Bone marrow (tissue), 2 donors: ENCODE results near the gene NBPF4.
"Not testable (repeated sequence)": the region's sequence is repeated elsewhere in the genome, so short reads cannot be mapped to it uniquely, and the experiment has no call there.

Experiments
- DNase-seq, 2 donors: peaks; one replicate each; lab custom pipeline; 2025; lab: John Stamatoyannopoulos, UW

Gene NBPF4, protein sequence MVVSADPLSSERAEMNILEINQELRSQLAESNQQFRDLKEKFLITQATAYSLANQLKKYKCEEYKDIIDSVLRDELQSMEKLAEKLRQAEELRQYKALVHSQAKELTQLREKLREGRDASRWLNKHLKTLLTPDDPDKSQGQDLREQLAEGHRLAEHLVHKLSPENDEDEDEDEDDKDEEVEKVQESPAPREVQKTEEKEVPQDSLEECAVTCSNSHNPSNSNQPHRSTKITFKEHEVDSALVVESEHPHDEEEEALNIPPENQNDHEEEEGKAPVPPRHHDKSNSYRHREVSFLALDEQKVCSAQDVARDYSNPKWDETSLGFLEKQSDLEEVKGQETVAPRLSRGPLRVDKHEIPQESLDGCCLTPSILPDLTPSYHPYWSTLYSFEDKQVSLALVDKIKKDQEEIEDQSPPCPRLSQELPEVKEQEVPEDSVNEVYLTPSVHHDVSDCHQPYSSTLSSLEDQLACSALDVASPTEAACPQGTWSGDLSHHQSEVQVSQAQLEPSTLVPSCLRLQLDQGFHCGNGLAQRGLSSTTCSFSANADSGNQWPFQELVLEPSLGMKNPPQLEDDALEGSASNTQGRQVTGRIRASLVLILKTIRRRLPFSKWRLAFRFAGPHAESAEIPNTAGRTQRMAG

DNA sequence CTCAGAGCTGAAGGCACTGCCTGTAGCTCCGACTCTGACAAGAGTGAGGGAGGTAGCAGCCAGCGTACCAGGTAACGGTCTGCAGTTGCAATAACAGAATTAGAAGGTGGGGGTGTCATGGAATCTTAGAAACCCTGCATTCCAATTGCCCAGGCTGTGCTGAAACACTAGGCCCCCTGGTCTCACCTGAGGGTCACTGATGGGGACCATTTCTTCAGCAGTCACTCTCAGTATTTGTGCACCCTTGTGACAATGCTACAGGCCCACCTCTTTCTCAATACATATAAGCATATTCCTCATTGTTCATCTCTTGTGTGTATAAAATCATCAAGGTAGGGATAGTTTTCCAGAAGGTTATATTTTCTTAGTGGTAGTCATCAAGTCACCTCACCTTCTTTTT, at the start of gene NBPF4:
NBPF4 (minus strand) TSS at position 101 of the 400 bp plus-strand sequence. CDS start 315 bp downstream, outside the sequence.
- not testable (repeated sequence) for DNase-seq

DNA sequence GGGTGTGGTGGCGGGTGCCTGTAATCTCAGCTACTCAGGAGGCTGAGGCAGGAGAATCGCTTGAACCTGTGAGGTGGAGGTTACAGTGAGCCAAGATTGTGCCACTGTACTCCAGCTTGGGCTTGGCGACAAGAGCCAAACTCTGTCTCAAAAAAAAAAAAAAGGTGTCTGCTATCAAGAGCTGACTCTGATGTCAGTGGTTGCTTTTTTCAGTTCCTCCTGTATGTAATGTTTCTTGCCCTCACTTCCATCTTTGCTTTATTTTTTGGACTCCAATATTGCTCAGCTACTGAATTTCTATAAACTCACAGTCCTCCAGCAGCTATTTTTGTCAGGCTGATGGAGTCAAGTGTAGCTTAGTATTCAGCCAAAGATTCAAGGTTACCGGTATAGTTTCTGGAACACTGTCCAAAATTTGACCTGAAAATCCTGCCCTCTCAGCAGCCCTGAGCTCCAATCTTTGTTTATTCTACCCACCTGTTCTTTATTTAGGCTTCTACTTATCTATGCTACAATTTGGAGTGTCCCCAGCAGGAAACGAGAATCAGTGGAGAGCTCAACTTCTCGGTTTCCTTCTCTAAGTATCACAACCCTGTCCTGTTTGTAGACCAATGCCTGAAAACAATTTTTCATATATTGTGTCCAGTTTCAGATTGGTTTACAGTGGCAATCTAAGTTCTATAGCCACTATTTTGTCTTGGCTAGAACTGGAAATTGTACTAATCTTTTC, 38.8 kb upstream of the NBPF4 start:
- DNase-seq = not testable (repeated sequence)

DNA sequence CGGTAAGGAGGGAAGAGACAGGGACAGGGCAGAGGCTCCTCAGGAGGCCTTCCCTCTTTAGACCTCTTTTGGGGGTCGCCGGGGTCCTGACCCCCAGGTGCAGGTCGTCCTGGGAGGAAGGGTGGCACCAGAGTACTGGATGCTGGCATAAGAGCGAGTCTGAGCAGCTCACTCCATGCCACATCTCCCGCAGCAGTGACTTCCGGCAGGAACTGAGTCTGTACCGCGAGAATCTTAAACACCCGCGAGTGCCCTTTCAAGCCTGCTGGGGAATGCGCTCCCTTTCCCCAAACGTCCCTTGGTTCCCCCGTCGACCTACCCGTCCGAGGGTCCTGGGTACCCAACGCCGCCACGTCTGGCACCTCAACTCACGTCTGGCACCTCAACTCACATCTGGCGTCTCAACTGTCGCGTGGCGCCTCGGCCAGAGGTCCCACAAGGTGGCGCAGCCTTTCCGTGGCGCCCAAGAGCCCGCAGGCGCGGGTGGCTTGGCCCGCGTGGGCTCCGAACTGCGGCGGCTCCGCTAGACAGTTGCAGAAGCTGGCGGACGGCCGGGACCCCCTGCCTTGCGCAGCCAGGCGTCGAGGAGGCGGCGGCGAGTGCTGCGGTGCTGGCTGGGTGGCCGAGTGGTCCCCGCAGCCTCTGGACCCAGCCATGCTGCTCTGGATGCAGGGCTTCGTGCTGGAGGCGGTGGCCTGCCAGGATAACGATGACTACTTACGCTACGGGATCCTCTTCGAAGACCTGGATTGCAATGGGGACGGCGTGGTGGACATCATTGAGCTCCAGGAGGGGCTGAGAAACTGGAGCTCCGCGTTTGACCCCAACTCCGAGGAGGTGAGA, 28.8 kb upstream of the NBPF4 start:
- DNase-seq = not testable (repeated sequence)

DNA sequence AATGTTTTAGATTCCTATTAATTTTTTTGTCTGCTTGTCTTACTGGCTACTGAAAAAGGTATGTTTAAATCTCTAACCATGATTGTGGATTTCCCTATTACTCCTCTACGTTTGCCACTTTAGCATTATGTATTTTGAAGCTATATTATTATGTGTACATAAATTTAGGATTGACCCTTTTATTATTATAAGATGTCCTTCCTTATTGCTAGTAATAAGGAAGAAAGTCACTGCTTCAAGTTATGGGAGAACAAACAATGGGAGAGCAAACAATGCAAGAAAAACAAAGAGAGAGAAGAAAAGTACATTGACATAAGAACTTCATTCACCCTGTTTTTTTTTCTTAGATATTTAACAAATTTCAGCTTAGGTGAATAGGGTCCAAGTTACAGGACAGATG, 23.2 kb upstream of the NBPF4 start:
- DNase-seq = not testable (repeated sequence)

DNA sequence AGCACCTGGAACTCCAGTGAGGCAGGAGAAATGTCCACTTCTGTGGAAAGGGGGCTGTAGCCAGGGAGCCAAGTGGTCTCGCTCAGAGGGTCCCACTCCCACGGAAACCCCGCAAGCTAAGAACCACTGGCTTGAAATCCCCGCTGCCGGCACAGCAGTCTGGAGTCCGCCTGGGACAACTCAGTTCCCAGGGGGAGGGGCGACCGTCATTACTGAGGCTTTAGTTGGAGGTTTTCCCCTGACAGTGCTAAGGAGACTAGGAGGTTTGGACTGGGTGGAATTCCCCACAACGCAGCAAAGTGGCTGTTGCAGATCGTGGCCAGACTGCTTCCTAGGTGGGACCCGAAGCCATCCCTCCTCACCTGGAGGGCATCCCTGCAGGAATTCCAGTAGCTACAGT, 18.1 kb upstream of the NBPF4 start:
- not testable (repeated sequence) for DNase-seq

DNA sequence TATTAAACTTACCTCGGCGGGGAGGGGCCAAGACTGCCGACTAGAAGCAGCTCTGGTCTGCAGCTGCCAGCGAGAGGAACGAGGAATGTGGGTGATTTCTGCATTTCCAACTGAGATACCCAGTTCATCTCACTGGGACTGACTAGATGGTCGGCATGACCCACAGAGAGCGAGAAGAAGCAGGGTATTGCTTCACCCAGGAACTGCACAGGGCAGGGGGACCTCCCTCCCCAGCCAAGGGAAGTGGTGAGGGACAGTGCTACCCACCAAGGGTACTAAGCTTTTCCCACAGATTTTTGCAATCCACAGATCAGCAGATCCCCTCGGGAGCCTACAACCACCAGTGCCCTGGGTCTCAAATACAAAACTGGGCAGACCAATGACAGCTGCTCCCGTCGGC, 17.6 kb upstream of the NBPF4 start:
- DNase-seq = not testable (repeated sequence)

DNA sequence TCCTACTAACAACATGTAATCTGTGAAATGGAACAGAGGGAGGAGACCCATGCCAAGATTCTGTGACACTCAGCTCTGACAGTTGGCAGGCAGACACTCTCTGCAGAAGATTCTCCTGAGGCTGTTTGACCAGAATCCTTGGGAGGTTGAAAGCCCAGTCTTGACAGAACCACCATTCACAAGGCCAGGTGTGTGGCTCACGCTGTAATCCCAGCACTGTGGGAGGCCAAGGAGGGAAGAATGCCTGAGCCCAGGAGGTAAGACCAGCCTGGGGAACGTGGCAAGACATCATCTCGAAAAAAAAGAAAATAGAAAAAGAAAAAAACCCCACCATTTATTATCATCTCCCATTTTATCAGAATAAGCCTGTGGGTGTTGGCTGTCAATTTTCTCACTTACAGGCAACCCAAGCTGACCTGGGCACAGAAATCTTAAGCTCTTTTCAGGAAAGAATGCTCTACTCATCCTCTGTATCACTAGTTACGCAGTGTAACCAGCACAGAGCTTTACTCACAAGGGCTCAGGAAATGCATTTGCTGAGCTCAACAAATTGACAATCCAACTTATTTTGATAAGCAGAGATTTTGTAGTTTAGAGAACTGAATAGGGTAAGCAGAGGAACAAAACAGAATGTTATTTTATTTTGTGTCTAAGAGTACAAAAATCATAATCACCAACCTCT, 16.8 kb upstream of the NBPF4 start:
- DNase-seq = not testable (repeated sequence)

DNA sequence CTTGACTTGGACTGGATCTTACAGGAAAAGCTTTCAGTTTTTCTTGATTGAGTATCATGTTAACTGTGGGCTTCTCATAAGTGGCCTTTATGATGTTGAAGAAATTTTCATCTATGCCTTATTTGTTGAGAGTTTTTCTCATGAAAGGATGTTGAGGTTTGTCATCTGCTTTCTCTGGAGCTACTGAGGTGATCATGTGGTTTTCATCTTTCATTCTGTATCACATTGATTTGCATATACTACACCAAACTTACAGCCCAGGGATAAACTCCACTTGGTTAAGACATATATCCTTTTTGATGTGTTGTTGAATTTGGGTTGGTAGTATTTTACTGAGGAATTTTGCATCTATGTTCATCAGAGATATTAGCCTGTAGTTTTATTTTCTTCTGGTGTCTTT, 11.6 kb upstream of the NBPF4 start:
- DNase-seq = not testable (repeated sequence)

DNA sequence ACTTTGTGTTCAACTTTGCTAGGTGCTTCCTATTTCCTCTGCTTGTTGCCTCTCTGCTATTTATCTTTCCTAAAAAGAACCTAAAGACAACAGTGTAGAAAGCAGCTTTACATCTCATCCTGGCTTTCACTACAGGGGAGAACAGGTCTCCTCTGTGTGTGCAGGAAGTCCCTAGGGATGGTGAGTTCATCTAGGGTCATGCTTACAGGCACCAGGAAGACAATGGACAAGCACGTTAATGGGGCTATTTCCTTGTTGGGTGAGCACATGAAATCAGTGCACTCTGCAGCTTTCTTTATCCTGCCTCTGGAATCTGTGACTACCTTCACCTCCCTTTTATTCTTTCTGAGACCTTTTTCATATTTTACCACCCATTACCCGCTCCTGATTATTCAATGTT, 4.5 kb downstream of the NBPF4 start:
- not testable (repeated sequence) for DNase-seq

DNA sequence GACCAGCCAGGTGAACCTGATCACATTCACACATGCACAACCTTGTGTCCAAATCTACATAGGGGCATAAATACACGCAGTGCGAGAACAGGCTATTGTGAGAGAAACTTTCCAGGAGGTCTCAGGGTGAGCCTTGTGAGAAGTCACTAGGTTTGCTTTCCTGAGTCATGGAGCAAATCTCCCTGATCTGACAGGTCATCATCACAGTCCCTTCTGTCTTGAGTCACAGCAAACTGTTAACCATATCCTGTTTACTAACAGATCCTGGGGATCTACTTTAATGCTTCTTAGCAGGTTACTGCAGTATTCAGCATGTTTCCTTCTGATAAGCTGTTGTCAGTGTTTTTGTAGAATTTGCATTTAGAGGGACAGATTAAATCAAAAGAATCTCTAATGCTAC, 8.6 kb downstream of the NBPF4 start:
- not testable (repeated sequence) for DNase-seq

DNA sequence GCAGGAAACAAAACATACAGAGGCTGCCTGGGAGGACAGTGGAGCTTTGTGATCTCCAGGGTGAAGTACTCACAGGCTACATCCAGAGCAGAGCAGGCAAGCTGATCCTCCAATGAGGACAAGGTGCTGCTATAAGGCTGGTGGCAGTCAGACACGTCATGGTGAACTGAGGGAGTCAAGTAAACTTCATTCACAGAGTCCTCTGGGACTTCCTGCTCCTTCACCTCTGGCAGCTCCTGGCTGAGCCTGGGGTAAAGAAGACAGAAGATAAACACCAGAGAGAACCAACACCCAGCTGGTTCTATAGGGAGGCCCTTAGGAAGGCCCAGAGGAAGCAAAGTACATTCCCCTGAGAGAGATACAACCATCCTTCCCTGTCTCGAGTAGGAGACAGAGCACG, 11.7 kb downstream of the NBPF4 start:
- DNase-seq = not testable (repeated sequence)

DNA sequence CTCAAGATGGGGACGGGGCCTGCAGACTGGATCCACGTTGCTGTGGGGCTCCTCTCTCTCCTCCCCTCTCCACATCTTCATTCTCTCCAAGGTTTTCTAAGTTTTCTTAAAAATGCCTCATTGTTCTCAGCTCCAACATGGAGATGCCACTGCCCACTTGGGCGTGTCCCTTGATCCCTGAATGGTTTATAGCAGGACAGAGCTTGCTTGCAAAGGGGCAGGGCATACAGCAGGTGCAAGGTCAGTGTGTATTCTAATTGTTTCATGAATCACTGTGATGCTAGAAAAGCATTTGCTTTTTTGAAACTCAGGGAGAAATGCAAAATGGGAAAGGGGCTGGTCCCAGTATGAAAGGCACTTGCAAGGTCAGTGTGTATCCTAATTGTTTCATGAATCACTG, 13.9 kb downstream of the NBPF4 start:
- not testable (repeated sequence) for DNase-seq

DNA sequence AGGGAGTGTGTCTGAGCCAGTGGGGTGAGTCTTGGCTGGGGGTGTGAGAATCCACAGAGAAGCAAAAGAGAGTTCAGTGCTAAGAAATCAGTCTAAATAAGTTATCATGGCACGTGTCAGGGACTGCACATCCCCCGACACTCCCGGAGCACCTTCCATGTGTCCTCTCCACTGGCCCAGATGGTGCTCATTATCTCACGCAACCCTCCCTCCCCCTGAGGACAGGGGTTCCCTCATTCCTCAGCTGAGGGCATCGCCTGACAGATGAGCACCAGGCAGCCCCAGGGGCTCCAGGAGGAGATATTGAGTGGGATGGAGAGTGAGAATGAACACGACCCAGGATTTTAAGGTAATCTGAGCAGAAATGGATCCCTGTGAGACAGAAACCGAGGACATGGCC, 16.1 kb downstream of the NBPF4 start:
- DNase-seq = not testable (repeated sequence)

DNA sequence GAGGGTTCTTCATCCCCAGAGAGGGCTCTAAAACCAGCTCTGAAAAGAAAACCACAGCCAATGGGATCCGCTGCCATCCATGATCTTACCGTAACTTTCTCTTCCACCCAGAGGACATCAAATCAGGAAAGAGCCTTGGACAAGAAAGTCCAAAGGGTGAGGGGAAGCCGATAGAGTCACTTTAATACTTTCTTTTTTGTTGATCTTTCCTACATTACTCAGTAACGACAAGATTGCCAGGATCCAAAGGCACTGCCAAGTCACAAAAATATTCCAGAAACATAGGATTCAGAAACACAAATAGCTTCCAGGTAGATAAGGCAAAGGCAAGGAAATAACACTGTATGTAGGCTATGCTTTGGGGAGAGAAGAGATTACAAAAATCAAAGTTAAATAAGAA, 17.0 kb downstream of the NBPF4 start:
- not testable (repeated sequence) for DNase-seq

DNA sequence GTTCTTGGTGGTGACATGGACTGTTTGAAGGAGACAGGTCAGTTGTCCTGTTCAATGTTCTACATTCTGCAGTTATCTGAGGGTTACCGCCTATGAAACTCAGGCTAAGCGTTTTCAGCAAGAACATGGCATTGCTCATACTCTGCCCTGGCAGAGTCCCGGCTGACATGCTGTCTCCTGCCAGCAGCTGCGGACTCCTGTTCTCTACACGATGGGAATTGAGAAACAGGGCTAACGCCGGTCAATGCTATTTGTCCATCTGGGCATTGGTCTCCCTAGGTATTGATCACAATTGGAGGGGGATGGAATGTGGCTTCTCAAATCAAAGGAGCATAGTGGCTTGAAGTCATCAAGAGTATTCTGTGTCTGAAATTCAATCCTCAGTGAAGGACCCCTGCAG, 20.6 kb downstream of the NBPF4 start:
- not testable (repeated sequence) for DNase-seq

DNA sequence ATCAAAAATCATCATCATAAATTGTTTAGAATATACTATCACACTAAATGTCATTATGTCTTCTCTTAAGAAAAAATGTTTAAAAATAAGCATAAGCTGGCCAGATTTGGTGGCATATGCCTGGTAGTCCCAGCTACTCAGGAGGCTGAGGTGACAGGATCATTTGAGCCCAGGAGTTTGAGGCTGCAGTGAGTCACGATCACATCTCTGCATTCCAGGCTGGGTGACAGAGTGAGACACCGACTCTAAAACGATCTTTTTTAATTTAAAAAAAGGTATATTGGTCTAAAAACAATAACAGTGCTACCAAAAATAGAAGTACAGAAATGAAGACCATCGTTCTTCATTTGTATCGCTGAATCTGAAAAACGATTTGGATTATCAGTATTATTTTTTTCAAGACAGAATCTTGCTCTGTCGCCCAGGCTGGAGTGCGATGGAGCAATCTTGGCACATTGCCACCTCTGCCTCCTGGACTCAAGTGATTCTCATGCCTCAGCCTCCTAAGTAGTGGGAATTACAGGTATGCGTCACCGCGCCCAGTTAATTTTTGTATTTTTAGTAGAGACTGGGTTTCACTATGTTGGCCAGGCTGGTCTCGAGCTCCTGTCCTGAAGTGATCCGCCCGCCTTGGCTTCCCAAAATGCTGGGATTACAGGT, 26.2 kb downstream of the NBPF4 start:
- not testable (repeated sequence) for DNase-seq

DNA sequence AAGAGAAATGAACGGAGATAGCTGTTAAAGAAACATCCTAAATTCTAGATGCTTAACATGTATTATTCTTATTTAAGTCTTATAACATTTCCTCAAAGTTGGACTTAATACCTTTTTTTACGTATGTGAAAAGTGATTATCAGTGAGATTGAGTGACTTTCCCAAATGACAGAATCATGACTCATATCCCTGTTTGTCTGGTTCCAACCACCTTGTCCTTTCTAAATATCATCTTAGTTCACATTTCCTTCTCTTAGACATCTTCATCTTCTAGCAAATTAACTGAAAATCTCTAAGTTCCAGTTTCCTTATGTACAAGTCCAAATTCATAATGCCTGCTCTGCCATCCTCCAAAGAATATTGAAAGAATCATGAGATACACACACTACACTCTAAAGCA, 26.9 kb downstream of the NBPF4 start:
- DNase-seq = not testable (repeated sequence)

DNA sequence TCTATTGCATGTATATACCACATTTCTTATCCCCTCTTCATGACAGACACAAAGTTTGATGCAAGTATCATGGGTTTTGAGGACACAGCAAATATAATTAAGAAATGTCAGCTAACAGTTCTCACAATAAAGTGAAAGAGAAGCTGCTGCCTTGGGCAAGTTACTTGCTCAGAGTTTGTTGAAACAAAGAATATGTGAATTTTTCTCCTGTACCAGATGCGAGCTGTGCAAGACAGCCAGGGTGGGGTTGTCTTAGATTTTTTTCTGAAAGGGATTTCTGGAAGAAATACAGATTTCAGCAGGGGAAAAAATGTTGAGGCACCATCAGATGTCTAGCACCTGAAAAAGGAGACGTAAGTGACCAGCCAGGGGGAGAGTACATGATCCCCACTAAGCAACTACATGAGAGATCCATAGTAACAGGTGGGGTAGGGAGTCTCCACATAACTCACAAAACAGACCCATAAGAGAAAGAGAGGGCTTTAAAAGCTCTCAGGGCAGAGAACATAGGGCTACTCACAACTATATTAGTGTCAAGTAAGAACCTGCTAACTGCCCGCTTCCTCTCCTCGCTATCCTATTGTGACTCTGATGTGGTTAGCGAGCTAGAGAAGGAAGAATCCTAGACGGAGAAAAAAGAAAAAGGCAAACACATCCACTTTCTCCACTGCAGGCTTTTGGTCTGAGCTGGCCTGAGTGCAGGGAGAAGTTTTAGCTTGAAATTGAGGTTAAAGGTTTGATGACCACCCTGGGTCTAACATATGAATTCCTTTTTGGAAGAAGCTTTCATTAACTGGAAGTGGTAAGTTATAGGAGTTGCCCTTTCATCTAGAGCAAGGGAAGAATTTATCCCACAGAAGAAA, 27.6 kb downstream of the NBPF4 start:
- DNase-seq = not testable (repeated sequence)

DNA sequence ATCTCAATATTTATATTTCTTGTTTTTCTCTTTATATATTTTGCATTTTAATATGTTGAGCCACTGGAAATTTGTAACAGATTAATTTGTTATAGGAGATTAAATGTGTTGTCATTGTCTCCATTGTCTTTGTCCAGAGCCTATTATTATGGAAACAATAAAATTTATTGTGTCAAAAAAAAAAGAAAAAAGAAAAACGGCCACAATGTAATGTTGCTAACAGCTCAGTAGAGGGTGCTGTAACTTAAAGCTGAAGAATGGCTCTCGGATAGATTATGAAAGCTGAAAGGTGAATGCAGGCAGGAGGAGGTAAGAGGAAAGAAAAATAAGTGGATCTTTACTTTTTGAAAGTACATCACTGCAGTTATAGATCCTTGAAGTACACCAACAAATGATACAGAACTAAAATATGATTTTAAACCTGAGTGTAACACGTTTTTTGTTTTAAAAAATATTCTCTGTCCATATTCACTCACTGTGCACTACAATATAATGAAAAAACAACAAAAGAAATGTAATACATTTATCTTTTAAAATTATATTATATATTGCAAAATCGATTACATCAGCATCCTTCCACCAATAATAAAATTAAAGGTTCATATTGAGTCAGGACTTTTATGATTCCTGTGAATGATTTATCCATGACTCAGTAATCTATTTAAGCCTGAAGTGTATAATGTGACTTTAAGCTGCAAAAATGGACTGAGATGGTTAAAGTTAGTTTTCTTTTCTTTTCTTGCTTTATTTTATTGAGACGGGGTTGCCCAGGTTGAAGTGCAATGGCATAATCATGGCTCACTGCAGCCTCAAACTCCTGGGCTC, 29.0 kb downstream of the NBPF4 start:
- not testable (repeated sequence) for DNase-seq
